Activated CD4-positive, alpha-beta T cell treated with anti-CD3 and anti-CD28 coated beads for 24 hours (primary cell): ENCODE data around the gene ZC3H7B.

Experiments
- DNase-seq, 2 donors: peaks; one replicate each; pipeline ENCODE4 v3.0.0-alpha.2; 2020; ENCODE audit warnings: low read depth in 2 of 2

ZC3H7B gene

DNA sequence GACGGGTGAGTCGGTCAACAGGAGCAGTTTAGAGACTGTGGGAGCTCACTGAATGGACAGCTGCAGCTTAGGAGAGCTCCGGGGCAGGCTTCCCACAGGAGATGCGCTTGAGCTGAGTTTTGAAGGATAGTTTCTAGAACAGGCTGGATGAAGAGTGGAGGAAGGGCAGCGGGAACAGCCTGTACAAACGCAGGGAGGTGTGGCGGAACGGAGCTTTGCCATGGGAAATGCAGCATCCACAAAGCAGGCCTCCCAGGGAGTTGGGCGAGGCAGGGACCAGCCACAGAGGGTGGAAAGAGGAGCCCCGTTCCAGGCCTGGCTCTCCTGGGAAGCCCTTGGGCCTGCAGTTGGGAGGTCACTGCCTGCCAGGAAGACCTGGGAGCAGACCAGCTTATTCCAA is 53.7 kb downstream of the ZC3H7B start:
- no peak for DNase-seq

DNA sequence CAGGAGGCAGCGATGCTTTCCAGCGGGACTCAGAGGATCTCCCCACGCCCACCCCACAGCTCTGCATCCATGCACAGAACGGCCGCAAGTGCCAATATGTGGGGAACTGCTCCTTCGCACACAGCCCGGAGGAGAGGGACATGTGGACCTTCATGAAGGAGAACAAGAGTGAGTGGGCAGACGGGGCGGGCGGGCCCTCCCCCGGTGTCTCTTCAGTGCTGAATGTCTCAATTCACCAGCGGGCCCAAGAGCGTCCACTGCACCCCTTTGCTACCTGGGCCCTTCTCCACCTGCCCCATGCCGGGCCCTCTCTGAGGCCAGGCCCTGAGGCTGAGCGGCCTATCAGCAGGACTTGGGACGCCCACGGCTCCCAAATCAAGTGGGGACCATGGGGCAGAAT is 54.6 kb downstream of the ZC3H7B start:
- DNase-seq, result no peak

DNA sequence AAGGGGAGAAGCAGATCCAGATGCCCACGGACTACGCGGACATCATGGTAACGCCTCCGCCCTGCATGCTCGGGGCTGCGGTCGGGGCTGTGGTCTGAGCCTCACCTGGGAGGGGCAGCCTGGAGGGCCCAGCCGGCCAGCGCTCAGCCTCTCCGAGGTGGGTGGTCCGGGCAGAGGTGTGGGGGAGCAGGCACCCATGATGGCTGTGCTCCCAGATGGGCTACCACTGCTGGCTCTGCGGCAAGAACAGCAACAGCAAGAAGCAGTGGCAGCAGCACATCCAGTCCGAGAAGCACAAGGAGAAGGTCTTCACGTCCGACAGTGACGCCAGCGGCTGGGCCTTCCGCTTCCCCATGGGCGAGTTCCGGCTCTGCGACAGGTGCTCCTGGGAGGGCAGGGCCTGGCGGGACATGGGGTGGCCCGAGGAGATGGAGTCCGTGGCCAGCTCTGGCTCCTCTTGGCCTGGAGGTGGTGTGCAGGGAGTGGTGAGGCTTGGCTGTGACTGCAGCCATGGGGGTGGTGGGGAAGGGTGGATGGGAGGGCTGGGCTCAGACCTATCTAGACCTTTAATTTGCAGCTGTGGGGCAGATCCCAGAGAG is 55.2 kb downstream of the ZC3H7B start:
- no peak for DNase-seq

DNA sequence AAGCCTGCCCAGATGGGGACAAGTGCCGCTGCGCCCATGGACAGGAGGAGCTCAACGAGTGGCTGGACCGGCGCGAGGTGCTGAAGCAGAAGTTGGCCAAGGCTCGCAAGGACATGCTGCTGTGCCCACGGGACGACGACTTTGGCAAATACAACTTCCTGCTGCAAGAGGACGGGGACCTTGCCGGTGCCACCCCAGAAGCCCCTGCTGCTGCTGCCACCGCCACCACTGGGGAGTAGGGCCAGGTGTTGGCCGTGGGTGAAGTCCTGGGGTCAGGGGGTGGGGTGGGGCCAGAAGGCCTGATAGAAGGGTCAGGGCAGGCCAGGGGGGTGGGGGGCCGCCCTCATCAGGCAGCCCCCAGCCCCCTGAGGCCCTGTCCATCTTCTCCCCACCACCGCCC is 55.9 kb downstream of the ZC3H7B start:
- no peak for DNase-seq

DNA sequence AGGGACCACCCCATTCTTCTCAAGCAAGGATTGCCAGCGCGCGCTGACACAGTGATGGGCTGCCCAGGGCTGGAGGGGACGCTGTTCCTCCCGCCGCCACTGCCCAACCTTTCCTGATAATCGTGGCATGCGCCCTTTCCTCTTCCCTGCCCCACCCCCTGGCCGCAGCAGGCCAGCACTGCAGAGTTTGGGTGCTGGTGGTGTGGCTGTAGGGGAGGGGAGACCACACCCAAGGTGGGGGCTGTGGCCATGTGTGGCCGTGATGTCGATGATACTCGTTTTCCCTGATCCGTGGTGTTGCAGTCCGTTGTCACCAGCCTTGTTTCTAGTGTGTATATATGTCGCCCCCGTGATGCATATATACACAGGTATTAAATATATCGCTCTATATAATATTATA is 57.6 kb downstream of the ZC3H7B start:
- no peak for DNase-seq

DNA sequence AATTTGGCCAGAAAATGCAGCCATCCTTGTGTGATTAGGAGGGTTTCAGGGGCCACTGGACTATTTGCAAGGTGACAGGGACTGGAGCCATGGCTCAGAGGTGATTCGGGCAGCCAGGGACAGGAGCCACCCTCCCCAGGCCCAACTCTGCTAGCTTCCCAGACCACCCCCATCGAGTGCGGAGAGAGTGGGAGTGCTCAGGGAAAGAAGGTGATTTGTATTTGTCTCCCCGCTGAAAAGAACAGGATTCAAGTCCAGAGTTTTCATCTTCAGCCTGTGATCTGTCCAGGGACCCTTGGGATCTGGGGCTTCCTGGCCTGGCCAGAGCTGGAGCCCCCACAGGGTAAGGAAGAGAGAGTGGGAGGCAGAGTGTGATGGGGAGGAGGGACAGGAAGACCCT is 58.1 kb downstream of the ZC3H7B start:
- no peak for DNase-seq

DNA sequence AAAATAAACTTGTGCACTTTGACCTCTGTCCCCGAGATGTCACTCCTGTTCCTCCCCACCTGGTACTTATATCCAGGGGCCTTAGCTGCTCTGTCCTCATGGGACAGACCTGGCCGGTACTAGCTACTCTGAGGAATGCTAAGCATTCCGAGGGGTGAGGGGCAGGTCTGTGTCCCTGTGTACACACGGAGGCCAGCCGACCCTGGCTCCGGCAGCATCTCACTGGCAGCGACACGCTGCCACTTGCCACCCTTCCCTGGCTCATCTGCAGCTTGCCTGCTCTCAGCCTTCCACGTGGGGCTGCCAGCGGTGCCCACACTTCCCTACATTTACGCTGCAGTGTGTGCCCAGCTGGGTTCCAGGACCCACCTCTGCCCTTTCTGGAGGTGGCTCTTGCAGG is 58.8 kb downstream of the ZC3H7B start:
- no peak for DNase-seq

DNA sequence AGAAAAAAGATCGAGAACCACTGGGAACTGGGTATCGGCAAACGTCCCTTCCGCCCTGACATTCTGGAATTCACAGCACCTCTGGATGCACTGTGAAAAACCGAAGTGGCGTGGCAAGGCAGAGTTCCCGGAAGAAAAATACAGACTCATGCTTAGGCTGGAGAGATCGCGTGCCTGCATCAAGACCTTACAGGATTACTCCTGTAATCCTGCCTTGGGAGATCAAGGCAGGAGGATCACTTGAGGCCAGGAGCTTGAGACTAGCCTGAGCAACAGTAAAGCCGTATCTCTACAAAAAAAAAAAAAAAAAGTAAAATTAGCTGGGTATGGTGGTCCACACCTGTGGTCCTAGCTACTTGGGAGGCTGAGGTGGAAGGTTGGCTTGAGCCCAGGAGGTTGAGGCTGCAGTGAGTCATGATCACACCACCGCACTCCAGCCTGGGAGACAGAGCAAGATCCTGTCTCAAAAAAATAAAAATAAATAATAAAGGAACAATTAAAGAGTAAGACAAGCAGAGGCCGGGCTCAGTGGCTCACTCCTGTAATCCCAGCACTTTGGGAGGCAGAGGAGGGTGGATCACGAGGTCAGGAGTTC is 60.5 kb downstream of the ZC3H7B start:
- DNase-seq, result no peak

DNA sequence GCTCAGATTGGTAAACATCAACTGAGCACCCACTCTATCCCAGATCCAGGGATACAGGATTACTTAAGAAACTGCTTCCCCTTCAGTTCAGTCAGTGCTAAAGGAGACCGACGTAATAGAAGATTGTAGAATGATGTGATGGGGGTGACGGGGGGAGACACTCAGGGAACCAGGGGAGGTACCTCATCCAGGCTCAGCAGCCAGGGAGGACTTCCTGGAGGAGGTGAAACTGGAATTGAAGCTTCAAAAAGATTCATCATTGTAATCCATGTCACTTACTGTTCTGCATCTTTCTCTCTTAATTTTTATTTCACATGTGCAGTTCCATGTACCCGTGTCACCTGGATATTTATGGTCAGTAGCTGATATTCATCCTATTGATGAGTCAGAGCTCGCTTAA is 61.3 kb downstream of the ZC3H7B start:
- no peak for DNase-seq

DNA sequence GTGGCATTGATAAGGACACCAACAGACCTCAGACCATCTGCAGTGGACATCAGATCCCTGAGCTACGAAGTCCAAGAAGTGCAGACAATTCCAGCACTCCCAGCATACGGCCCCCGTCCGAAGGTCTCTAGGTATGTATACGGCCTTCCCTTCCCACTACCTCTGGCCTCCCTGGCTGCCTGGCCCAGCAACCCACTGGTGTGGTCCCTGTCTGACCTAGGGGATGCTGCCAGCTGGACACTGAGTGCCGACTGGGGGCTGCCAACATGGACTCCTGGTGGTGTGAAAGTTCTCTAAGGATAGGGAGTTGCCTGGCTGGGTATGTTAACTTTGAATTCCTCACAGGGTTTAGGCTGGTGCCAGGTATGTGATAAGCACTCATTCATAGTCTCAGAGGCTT is 62.9 kb downstream of the ZC3H7B start:
- DNase-seq, result no peak

DNA sequence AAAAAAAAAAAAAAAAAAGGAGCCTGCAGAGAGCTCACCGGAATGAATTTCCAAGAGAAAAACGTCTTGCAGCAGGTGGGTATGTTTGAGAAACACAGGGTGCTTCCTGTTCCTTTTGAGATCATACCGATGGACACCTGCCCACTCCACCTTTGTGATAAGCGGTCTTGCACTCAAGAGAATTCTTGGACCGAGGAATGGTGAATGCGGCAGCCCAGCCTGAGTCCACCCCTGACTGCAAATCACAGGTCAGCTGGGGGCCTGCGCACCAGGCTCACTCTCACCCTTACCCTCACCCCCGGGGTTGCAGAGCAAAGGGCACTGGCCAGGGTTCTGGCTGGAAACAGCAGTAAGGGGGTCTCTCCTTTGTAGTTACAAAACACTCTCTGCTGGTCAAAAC is 63.6 kb downstream of the ZC3H7B start:
- no peak for DNase-seq

DNA sequence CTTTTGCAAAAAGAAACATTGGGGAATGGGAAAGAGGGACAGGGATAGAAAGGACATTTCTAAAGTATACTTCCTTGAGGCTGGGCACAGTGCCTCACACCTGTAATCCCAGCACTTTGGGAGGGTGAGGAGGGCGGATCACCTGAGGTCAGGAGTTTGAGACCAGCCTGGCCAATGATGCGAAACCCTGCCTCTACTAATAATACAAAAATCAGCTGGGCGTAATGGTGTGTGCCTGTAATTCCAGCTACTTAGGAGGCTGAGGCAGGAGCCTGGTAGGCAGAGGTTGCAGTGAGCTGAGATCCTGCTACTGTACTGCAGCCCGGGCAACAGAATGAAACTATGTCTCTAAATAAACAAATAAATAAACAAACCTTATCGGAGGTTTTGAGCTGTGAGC is 64.1 kb downstream of the ZC3H7B start:
- no peak for DNase-seq

DNA sequence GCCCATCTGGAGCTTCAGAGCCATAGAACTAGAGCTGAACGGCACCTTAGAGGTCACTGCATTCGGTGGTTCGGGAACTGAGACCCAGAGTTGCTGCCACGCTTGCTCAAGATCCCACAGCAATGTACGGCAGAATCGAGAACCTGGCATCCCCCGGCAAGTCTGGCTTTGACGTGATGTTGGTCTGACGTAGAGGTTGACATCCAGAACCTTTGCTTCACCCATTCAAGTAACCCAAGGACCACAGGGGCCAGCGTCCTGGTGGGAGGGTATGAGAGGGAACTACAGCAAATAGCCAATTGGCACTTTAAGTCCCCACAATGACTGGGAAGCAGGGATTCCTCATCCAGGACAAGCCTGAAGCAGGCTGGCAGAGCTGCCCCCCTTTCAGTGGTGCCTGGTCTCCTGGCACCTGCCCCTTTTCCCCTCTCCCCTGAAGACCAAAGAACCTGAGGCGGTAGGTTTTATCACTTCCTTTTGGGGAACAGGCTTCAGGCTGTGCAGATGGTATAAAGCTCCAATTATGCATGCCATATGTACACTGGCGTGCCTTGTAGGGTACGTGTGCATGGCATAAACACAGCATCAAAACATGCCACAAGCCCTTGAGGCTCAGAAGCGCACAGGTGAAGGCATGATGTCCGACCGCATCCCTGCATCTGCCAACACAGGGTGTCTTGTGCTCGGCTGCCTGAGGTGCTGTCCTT is 65.2 kb downstream of the ZC3H7B start:
- no peak for DNase-seq

DNA sequence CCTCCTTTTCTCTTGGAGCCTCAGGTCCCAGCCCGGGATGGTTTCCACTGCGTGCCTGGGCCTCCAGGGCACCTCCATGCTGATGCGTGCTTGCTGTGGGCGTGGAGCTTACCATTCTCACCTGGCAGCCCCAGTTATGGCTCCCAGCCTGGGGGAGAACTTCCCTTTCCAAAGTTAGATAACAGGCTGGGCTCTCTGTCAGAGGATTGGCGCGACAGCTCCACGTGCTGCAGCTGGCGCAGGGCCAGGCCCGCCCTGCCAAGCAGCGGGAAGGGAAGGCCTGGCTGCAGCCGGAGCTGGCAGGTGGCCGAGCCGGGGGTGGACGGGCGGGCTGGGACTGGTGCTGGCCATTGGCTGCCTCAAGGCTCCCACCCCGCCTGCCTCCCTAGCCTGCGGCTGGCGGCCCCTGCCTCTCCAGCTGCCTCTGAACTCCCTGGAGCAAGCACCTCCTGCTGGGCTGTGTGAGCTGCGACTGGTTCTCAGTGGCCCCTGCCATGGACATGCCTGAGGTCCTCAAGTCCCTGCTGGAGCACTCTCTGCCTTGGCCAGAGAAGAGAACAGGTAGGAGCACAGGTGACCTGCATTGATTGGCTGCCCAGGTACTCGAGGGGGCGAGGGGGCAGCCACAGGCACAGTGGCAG is 65.8 kb downstream of the ZC3H7B start:
- no peak for DNase-seq

DNA sequence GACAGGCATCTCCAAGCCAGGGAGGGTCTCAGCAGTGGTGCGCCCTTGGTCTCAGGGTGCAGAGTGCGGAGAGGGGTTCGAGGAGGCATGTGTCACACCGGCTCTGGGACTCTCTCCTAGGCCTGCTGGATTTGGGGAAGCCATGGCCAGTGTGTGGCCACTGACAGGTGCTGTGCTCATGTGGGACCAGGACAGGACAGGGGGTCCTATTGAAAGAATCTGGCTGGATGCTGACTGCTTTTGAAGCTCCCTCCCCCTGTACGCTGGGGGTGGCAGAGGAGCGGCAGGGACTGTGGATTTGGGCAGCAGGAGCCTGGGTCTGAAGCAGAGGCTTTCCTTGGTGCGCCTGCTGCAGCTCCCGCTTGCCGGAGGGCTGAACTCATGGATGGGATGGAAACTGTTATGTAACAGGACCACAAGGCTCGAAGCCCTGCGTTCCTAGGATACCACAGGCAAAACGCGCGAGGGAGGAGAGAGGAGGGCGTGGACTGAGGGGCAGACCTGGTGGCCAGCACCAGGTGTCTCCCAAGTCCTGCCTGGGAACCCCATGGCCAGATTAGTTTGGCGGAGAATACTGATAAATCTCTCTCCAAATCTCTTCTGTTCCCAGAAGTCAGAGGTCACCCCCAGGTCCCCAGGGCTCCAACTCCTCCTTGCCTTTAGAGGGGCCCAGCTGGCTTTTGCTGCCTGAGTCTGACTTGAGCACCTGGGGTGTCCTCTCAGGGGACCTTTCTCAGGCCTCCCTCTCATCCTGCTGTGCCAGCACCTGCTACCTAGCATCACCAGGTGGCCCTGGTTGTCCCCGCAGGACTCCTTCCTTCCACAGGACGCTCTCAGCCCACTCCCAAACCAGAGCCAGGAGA is 66.6 kb downstream of the ZC3H7B start:
- DNase-seq, result no peak

DNA sequence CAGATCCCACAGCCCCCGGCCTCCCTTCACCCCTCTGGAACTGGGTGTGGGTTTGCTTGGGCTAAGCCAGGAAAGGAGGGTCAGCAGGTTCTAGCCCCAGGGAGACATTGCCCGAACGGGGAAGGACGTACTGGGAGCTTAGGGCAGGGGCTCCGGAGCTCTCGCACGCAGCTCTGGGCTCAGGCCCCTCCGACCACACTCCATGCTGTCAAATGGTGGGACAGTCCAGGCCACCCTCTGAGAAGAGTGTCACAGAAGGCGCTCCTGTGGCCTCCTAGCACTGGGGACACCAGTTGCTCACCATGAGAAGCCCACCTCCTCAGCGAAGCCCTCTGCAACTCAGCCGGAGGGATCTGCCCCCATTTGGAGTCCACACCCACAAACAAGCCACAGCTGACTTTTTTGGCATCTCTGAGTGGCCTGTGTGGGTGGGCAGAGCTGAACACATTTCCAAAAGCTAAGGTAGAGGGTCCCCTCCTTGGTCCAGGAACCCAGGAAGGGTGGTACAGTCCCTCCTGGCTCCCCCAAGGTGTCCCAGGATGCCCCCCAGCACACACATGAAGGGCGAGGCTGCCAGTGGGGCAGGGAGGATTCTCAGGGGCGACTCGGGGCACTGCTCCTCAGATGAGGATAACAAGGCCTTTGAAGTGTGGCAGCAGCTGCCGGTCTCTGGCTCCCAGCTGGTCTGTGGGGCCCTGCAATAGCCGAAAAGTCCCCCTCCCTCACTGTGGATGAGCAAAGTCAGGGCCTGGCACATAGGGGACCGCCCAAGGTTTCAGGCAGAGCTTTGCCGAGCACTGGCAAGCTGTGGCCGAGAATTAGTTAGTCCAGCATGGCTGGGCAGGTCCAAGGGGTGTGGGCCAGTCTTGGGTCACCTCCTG is 67.5 kb downstream of the ZC3H7B start:
- DNase-seq, result no peak

DNA sequence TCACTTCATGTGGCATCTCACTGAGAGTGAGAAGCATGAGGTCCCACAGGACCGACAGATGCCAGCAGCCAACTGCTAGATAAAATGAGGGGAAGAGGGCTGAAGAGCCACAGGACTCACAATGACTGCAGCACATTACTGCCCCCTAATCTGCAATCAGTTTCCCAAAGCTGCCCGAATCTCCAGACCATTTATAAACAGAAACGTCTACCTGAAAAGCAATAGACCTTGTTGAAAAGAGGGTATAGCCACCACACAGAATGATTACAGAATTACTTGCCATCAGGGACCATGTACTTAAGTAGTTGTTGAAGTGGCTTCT is 68.1 kb downstream of the ZC3H7B start:
- no peak for DNase-seq

DNA sequence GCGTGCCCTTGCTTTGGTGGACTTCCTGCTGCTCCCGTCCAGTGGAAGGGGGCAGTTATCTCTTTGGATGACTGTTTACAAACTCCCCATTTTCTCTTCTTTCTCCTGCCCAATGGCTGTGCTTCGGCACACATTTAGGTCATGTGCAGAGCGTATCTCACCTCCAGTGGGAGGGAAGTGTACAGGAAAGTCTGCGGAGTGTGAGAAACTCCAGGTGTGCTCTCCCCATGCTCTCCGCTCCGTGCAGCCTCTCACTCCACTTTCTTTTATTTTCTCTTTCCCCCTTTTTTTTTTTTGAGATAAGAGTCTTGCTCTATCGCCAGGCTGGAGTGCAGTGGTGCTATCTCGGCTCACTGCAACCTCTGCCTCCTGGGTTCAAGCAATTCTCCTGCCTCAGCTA is 68.5 kb downstream of the ZC3H7B start:
- no peak for DNase-seq

DNA sequence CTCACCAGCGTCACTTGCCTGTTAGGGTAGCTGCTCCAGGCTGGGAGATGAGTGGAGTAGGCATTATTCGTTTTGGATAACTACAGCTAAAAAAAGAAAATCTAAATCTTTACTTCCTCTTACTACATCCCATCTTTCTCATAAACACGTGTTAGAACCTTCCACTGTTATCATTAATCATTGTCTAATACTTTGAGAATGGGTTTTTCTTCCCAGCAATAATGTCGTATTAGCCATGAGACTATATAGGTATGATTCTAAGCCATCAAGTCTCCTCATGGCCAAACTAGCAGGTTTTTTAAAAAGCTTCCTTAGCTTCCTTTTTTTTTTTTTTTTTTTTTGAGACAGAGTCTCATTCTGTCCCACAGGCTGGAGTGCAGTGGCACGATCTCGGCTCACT is 76.5 kb downstream of the ZC3H7B start:
- DNase-seq, result no peak

DNA sequence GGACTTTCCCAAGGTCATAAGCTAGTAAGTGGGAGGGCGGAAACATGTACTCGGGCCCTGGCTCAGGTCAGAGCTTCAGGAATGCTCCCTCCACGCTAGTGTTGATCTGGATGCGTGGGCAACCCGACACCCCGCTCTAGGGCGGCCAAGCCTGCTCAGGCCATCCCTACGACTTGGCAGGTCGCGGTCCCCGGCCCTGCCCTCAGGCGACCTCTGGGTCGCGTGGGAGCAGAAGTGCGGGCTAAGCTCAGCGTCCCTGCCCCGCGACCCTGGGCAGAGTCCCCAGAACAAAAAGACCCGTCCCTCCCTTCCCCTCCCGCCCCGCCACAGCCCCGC is 79.6 kb downstream of the ZC3H7B start:
- DNase-seq, result no peak

DNA sequence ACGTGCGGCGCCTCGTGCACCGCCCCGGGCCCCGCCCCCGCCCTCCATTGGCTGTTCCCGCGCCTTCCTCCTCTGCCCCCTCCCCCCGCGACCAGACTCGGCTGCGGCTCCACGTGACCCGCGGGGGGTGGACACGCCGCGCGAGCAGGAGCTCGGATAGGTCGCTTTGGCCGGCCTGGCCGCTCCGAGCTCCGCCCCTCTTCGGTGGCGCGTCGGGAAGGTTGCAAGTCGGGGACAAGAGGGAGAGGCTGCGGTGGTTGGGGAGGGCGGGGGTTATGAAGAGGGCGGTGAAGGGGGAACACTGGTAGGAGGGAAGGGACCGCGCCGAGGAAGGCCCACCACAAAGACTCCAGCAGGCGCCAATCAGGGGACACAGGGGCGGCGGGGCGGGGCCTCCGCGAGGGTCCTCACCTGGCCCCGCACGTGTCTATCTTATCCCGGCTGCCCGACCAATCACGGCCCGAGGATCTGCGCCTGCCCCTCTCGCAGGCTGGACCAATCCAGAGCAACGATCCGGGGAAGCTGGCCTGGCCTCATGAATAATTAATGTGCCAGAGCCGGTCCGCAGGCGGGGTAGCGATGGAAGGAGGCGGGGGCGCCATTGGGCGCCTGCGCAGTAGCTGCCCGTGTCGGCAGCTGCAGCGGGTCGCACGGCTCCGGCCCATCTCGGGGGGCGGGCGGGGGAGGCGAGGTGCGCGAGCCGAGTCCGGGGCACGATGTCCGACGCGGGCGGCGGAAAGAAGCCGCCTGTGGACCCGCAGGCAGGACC is 80.2 kb downstream of the ZC3H7B start, which contains the start of gene TEF:
TSS of gene TEF (plus strand) at position 614 of the 769 bp plus-strand sequence. CDS start at position 717, 103 bp downstream.
- DNase-seq, result peak; percentile 94 to 97
